ENCODE results near the gene ESPNL.
"Not testable (repeated sequence)": the region's sequence is repeated elsewhere in the genome, so short reads cannot be mapped to it uniquely, and the experiment has no call there.

Gene ESPNL

DNA sequence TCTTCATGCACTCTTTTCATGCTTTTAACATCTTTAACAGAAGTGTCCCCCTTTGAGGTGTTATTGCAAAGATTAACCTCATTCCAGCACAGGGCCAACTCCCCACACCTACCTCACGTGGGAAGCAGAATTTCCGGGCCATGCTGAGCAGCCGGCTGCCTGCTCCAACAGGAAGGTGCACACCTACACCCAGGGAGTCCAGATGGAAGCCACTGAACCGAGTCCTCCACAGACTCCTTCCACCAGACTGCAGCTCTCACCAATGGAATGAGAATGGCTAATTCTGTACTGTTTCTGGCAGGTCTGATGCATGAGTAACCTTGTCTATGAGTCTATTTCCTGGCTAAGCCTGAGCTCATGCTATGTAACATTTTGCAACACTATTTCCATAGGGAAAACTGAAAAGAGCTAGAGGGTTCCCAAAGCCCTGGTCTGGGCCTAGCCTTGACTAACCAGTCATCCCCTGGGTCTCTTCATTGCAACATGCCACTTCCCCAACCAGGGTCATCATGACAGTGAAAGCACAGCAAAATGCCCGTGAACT lies 69.6 kb downstream of the ESPNL start:
- H2AK5ac ChIP-seq (ENCODE audit: low read length), result no peak overlapping the region
- H3K4ac ChIP-seq (ENCODE audit: low read depth, low read length), result no peak overlapping the region
- H2BK5ac ChIP-seq (ENCODE audit: low read depth, low read length, poor library complexity), result no peak overlapping the region
- no peak overlapping the region for H4K12ac ChIP-seq (ENCODE audit: low read depth, low read length)
- H2AFZ ChIP-seq (ENCODE audit: insufficient read depth, low read length, poor library complexity), result no peak overlapping the region
- peaks cover 2% of the 10 kb centered on the region for H3K9me3 ChIP-seq (ENCODE audit: insufficient read depth, low read depth, low read length)
- H2BK120ac ChIP-seq (ENCODE audit: insufficient read depth, low read length, poor library complexity), result no peak overlapping the region
- H3K27me3 ChIP-seq (ENCODE audit: insufficient read depth, low read length), result peaks cover 3% of the 10 kb centered on the region
- no peak overlapping the region for H3K9ac ChIP-seq (ENCODE audit: low read length)
- H3K4me3 ChIP-seq (ENCODE audit: low read depth, low read length), result no peak overlapping the region
- H3K23ac ChIP-seq (ENCODE audit: low read length), result no peak overlapping the region
- peaks cover 46 to 56% of the 10 kb centered on the region in 2 experiments for H3K36me3 ChIP-seq (ENCODE audit: control insufficient read depth in 1 of 2, insufficient read depth in 2 of 2, low read length in 2 of 2)
- DNase-seq, result peak in 1 of 2 donors; percentile 21
- H3K4me1 ChIP-seq (ENCODE audit: control insufficient read depth in 1 of 2, insufficient read depth in 2 of 2, low read length in 2 of 2), result peaks cover 5 to 7% of the 10 kb centered on the region in 2 experiments
- no peak overlapping the region for H4K8ac ChIP-seq (ENCODE audit: low read depth, low read length)
- H3K14ac ChIP-seq (ENCODE audit: low read length), result no peak overlapping the region
- peaks cover 1% of the 10 kb centered on the region for H3K79me1 ChIP-seq (ENCODE audit: low read length)
- no peak overlapping the region for H3K18ac ChIP-seq (ENCODE audit: low read length)
- WGBS (ENCODE audit: extremely low coverage, insufficient coverage, insufficient read length), result no CpG with 5 or more reads among the region's 5 CpGs
- no peak overlapping the region for H3K4me2 ChIP-seq (ENCODE audit: low read length)
- no peak overlapping the region for H2BK12ac ChIP-seq (ENCODE audit: low read length)
- no peak overlapping the region for H4K91ac ChIP-seq (ENCODE audit: low read depth, low read length)
- no peaks in the 10 kb centered on the region for H3K79me2 ChIP-seq (ENCODE audit: control insufficient read depth, insufficient read depth, low read length, poor library complexity)
- peak overlapping the region; percentile 43 for H3K27ac ChIP-seq (ENCODE audit: low read depth, low read length)

DNA sequence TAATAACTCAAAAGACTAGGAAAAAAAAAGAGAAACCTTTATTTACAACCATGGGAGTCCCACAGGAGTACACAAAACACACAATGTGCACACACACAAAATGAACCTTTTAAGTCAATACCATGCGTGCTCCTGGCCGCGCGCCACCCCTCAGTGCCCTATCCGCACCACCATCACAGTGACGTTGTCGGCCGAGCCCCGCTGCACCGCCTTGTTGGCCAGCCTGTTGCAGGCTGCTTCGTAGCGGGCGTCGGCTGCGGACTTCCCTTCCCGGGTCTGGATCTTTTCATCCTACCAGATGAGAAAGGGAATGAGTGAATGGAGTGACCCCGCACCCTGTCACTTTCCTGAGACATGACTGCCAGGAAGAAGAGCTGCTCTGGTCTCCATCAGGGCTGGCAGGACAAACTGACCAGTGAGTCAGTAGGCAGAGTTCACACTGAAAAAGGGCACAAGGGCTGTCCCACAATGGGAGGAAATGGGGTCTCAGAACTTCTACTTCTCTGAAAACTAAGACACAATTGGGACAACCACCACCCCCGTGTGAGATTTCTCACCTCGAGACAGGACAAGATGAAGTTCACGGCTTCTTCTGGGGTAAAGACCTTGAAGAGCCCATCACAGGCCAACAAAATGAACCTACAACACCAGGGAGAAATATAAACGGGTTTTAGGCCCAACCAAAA lies 70.4 kb downstream of the ESPNL start:
- no peak overlapping the region for H3K14ac ChIP-seq (ENCODE audit: low read length)
- peaks cover 1% of the 10 kb centered on the region for H3K79me1 ChIP-seq (ENCODE audit: low read length)
- H2BK12ac ChIP-seq (ENCODE audit: low read length), result no peak overlapping the region
- no CpG with 5 or more reads among the region's 21 CpGs for WGBS (ENCODE audit: extremely low coverage, insufficient coverage, insufficient read length)
- H3K18ac ChIP-seq (ENCODE audit: low read length), result peak overlapping the region; percentile 9
- peaks cover 50 to 62% of the 10 kb centered on the region in 2 experiments for H3K36me3 ChIP-seq (ENCODE audit: control insufficient read depth in 1 of 2, insufficient read depth in 2 of 2, low read length in 2 of 2)
- no peak overlapping the region for H2BK120ac ChIP-seq (ENCODE audit: insufficient read depth, low read length, poor library complexity)
- H3K4me1 ChIP-seq (ENCODE audit: control insufficient read depth in 1 of 2, insufficient read depth in 2 of 2, low read length in 2 of 2), result peaks cover 5 to 7% of the 10 kb centered on the region in 2 experiments
- H3K27me3 ChIP-seq (ENCODE audit: insufficient read depth, low read length), result no peaks in the 10 kb centered on the region
- peak overlapping the region; percentile 67 for H4K12ac ChIP-seq (ENCODE audit: low read depth, low read length)
- no peak overlapping the region for H3K4me2 ChIP-seq (ENCODE audit: low read length)
- no peak overlapping the region for H4K91ac ChIP-seq (ENCODE audit: low read depth, low read length)
- no peak for DNase-seq
- H3K23ac ChIP-seq (ENCODE audit: low read length), result no peak overlapping the region
- H3K9ac ChIP-seq (ENCODE audit: low read length), result no peak overlapping the region
- H4K8ac ChIP-seq (ENCODE audit: low read depth, low read length), result no peak overlapping the region
- H2AFZ ChIP-seq (ENCODE audit: insufficient read depth, low read length, poor library complexity), result no peak overlapping the region
- peak overlapping the region; percentile 43 for H3K27ac ChIP-seq (ENCODE audit: low read depth, low read length)
- no peak overlapping the region for H2AK5ac ChIP-seq (ENCODE audit: low read length)
- H2BK5ac ChIP-seq (ENCODE audit: low read depth, low read length, poor library complexity), result no peak overlapping the region
- H3K79me2 ChIP-seq (ENCODE audit: control insufficient read depth, insufficient read depth, low read length, poor library complexity), result no peaks in the 10 kb centered on the region
- H3K4me3 ChIP-seq (ENCODE audit: low read depth, low read length), result no peak overlapping the region
- peaks cover 2% of the 10 kb centered on the region for H3K9me3 ChIP-seq (ENCODE audit: insufficient read depth, low read depth, low read length)
- H3K4ac ChIP-seq (ENCODE audit: low read depth, low read length), result no peak overlapping the region

DNA sequence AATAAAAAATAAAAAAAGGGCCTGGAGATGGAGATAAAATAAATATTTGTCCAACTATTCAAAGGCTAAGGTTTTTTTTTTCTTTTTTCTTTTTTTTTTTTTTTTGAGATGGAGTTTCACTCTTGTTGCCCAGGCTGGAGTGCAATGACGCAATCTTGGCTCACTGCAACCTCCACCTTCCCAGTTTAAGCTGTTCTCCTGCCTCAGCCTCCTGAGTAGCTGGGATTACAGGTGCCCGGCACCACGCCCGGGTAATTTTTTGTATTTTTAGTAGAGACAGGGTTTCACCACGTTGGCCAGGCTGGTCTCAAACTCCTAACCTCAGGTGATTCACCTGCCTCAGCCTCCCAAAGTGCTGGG lies 70.9 kb downstream of the ESPNL start:
- H2AFZ ChIP-seq (ENCODE audit: insufficient read depth, low read length, poor library complexity); H3K4ac ChIP-seq (ENCODE audit: low read depth, low read length); H3K14ac ChIP-seq (ENCODE audit: low read length); H4K91ac ChIP-seq (ENCODE audit: low read depth, low read length); H3K4me1 ChIP-seq (ENCODE audit: control insufficient read depth in 1 of 2, insufficient read depth in 2 of 2, low read length in 2 of 2); H2BK12ac ChIP-seq (ENCODE audit: low read length); H2BK120ac ChIP-seq (ENCODE audit: insufficient read depth, low read length, poor library complexity); H3K18ac ChIP-seq (ENCODE audit: low read length); H3K9ac ChIP-seq (ENCODE audit: low read length); H3K9me3 ChIP-seq (ENCODE audit: insufficient read depth, low read depth, low read length); H3K23ac ChIP-seq (ENCODE audit: low read length); H2BK5ac ChIP-seq (ENCODE audit: low read depth, low read length, poor library complexity); H4K12ac ChIP-seq (ENCODE audit: low read depth, low read length); H4K8ac ChIP-seq (ENCODE audit: low read depth, low read length); H3K27ac ChIP-seq (ENCODE audit: low read depth, low read length); DNase-seq; H2AK5ac ChIP-seq (ENCODE audit: low read length); H3K4me2 ChIP-seq (ENCODE audit: low read length); H3K79me2 ChIP-seq (ENCODE audit: control insufficient read depth, insufficient read depth, low read length, poor library complexity); H3K4me3 ChIP-seq (ENCODE audit: low read depth, low read length); H3K27me3 ChIP-seq (ENCODE audit: insufficient read depth, low read length); H3K79me1 ChIP-seq (ENCODE audit: low read length): not testable (repeated sequence)
- no CpG with 5 or more reads among the region's 5 CpGs for WGBS (ENCODE audit: extremely low coverage, insufficient coverage, insufficient read length)
- H3K36me3 ChIP-seq (ENCODE audit: control insufficient read depth in 1 of 2, insufficient read depth in 2 of 2, low read length in 2 of 2), result peaks cover 52 to 65% of the 10 kb centered on the region in 2 experiments

DNA sequence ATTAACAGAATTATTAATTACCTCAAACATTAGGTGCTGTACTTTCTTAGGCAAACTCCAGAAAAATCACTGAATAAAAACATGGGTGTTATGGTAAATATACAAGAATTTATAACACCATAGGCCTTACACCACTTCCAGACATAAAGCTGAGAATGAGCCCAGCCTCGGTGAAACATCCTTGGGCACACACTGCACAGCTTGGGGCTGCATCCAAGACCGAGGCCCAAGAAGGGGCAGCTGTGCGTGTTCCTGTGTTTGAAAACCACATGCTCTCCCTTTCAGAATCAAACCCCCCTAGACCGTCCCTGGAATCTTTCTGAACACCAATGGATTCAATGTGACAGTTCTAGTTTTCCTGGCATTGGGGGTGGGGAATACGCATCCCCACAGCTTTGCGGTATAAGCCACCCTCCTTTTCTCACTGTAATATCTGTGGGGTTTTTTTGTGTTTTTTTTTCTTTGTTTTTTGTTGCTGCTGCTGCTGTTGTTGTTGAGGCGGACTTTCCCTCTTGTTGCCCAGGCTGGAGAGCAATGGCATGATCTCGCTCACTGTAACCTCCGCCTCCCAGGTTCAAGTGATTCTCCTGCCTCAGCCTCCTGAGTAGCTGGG lies 71.5 kb downstream of the ESPNL start:
- Histone ChIP-seq H3K9ac (ENCODE audit: low read length) (no peak overlapping the region), H3K23ac (ENCODE audit: low read length) (no peak overlapping the region), H4K8ac (ENCODE audit: low read depth, low read length) (no peak overlapping the region), H2BK120ac (ENCODE audit: insufficient read depth, low read length, poor library complexity) (no peak overlapping the region), H3K9me3 (ENCODE audit: insufficient read depth, low read depth, low read length) (peaks cover 2% of the 10 kb centered on the region), H3K27ac (ENCODE audit: low read depth, low read length) (no peak overlapping the region), H2AFZ (ENCODE audit: insufficient read depth, low read length, poor library complexity) (no peak overlapping the region), H3K4me2 (ENCODE audit: low read length) (no peak overlapping the region), H3K4me1 (ENCODE audit: control insufficient read depth in 1 of 2, insufficient read depth in 2 of 2, low read length in 2 of 2) (peaks cover 5 to 7% of the 10 kb centered on the region in 2 experiments), H3K27me3 (ENCODE audit: insufficient read depth, low read length) (no peaks in the 10 kb centered on the region), H2BK12ac (ENCODE audit: low read length) (no peak overlapping the region), H2BK5ac (ENCODE audit: low read depth, low read length, poor library complexity) (no peak overlapping the region), H3K14ac (ENCODE audit: low read length) (no peak overlapping the region), H3K79me1 (ENCODE audit: low read length) (peaks cover 1% of the 10 kb centered on the region), H3K4ac (ENCODE audit: low read depth, low read length) (no peak overlapping the region), H3K18ac (ENCODE audit: low read length) (no peak overlapping the region), H3K79me2 (ENCODE audit: control insufficient read depth, insufficient read depth, low read length, poor library complexity) (no peaks in the 10 kb centered on the region), H4K91ac (ENCODE audit: low read depth, low read length) (no peak overlapping the region), H4K12ac (ENCODE audit: low read depth, low read length) (no peak overlapping the region), H3K4me3 (ENCODE audit: low read depth, low read length) (no peak overlapping the region), H2AK5ac (ENCODE audit: low read length) (no peak overlapping the region), H3K36me3 (ENCODE audit: control insufficient read depth in 1 of 2, insufficient read depth in 2 of 2, low read length in 2 of 2) (peaks cover 52 to 66% of the 10 kb centered on the region in 2 experiments)
- no peak for DNase-seq
- WGBS (ENCODE audit: extremely low coverage, insufficient coverage, insufficient read length), result no CpG with 5 or more reads among the region's 9 CpGs

Measured in trophoblast cell (in vitro differentiated cells and primary cell).